K562 (cell line): Measurements from ENCODE around the gene ELMO3. TPM values are rescaled to one million over a fixed set of nuclear protein-coding genes. Genes with fewer than 3 reads are reported as not detected.
A peak's percentile ranks its signal among the peaks of the same experiment; 100 is the strongest.

Experiments used
- DDX20 ChIP-seq: fragments of 450-650 bp; IDR thresholded peaks from 2 replicates; pipeline ENCODE4 v1.6.1; 2016; ENCODE audit warnings: missing genetic modification characterization, low read depth, mild to moderate bottlenecking, missing compliant biosample characterization, moderate library complexity
- MCM2 ChIP-seq: fragments of 450-650 bp; IDR thresholded peaks from 2 replicates; pipeline ENCODE4 v1.6.1; 2017; ENCODE audit warnings: low read depth, mild to moderate bottlenecking
- RBFOX2 ChIP-seq: fragments of 200-400 bp; formaldehyde crosslinking; IDR thresholded peaks from 2 replicates; pipeline ENCODE4 v1.6.1; 2017; ENCODE audit warnings: low read depth, mild to moderate bottlenecking, low read length, moderate library complexity
- RBM22 ChIP-seq: fragments of 200-400 bp; formaldehyde crosslinking; IDR thresholded peaks from 2 replicates; pipeline ENCODE4 v1.6.1; 2018; ENCODE audit warnings: low read length, low read depth; ENCODE audit not compliant: poor library complexity, severe bottlenecking
- ZNF318 ChIP-seq, 2 experiments: fragments of 450-650 bp; IDR thresholded peaks; 2 replicates each; pipeline ENCODE4 v1.6.1; 2016; ENCODE audit warnings: mild to moderate bottlenecking in 2 of 2, borderline replicate concordance in 1 of 2, low read depth in 1 of 2, moderate library complexity in 1 of 2
- polyA plus RNA-seq, 8 experiments: library from polyadenylated mRNA; depleted of rRNA in 4 of 8; stranded (reverse) in 5 of 8; unstranded in 3 of 8; fragments of >200 nt; fragmentation: Nextera tagmentation in 2 of 8; fragmentation: Illumina TruSeq in 1 of 8; extraction: Ambion mirVana in 2 of 8; extraction: Trizol in 1 of 8; gene quantifications; 2 replicates each; pipeline versions ENCODE4 v1.2.1 to v1.2.3, GENCODE V29; 2011 to 2014; ENCODE audit warnings: inconsistent platforms in 1 of 8, missing spikeins in 1 of 8
- total RNA-seq, 7 experiments: library from RNA; depleted of rRNA in 6 of 7; stranded (reverse); fragments of >200 nt in 6 of 7; fragmentation: Illumina TruSeq in 2 of 7; extraction: Trizol in 2 of 7; gene quantifications; 2 replicates each; pipeline versions ENCODE4 v1.2.1 to v1.2.3, GENCODE V29; 2011 to 2021; ENCODE audit warnings: low replicate concordance in 1 of 7
- TF ChIP-seq, protein P1 (sequence below): fragments of 450-650 bp; IDR thresholded peaks from 2 replicates; pipeline ENCODE4 v1.7.1; 2018; ENCODE audit warnings: mild to moderate bottlenecking, low read depth; ENCODE audit not compliant: partially characterized antibody
- TF ChIP-seq, protein P2 (sequence below): fragments of 450-650 bp; formaldehyde crosslinking; IDR thresholded peaks from 2 replicates; pipeline ENCODE4 v1.4.0; 2020; ENCODE audit warnings: mild to moderate bottlenecking
- TF ChIP-seq, protein P3 (sequence below): fragments of 200-800 bp; sonication (Bioruptor generic); IDR thresholded peaks from 2 replicates; pipeline ENCODE4 v1.6.1; 2016; ENCODE audit warnings: missing genetic modification characterization, missing compliant biosample characterization

ELMO3 gene
- total and polyA plus RNA-seq, 9 of the 15 experiments (the other 6 are each of a cell fraction or from before 2014, with no cell fraction given) = 0.04 to 5.1 (median 1.5) TPM

DNA sequence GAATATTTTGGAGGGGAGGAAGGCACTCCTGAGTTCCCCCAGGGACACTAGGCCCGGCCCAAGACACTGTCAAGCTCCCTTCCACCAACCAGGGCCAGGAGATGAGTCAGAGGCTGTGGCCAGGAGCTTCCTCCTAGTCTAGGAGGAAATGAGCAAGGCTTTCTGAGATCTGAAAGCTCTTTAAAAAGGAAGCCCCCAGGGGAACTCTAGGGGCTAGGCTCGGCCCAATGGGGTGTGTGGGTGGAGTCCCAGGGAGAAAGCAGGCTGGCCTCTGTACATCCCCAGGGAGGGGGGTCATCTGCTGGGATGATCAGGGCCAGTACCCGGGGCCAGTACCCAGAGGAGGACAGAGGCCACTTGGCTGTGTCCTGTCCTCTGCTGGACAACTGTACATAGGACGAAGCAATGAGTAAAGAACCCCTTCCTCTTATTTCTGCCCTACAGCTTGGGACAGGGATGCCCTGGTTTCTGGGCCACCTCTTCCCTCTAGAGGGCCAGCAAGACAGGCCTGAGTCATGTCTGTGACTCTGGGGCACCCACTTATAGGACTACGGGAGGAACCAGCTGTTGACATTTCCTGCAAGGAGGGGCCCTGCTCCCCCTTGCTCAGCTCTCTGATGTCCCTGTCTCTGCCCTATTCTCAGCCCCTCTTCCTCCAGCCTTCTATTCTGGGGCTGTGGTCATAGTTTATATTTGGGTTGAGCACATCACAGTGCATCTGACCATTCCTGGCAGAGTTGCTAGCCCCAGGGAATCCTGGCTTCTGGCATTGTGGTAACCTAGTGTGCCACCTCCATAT, 45.7 kb downstream of the ELMO3 start (continued):
- TF ChIP-seq, protein P1, sequence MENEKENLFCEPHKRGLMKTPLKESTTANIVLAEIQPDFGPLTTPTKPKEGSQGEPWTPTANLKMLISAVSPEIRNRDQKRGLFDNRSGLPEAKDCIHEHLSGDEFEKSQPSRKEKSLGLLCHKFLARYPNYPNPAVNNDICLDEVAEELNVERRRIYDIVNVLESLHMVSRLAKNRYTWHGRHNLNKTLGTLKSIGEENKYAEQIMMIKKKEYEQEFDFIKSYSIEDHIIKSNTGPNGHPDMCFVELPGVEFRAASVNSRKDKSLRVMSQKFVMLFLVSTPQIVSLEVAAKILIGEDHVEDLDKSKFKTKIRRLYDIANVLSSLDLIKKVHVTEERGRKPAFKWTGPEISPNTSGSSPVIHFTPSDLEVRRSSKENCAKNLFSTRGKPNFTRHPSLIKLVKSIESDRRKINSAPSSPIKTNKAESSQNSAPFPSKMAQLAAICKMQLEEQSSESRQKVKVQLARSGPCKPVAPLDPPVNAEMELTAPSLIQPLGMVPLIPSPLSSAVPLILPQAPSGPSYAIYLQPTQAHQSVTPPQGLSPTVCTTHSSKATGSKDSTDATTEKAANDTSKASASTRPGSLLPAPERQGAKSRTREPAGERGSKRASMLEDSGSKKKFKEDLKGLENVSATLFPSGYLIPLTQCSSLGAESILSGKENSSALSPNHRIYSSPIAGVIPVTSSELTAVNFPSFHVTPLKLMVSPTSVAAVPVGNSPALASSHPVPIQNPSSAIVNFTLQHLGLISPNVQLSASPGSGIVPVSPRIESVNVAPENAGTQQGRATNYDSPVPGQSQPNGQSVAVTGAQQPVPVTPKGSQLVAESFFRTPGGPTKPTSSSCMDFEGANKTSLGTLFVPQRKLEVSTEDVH = no peak
- TF ChIP-seq, protein P2, sequence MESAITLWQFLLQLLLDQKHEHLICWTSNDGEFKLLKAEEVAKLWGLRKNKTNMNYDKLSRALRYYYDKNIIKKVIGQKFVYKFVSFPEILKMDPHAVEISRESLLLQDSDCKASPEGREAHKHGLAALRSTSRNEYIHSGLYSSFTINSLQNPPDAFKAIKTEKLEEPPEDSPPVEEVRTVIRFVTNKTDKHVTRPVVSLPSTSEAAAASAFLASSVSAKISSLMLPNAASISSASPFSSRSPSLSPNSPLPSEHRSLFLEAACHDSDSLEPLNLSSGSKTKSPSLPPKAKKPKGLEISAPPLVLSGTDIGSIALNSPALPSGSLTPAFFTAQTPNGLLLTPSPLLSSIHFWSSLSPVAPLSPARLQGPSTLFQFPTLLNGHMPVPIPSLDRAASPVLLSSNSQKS = no peak
- TF ChIP-seq, protein P3, sequence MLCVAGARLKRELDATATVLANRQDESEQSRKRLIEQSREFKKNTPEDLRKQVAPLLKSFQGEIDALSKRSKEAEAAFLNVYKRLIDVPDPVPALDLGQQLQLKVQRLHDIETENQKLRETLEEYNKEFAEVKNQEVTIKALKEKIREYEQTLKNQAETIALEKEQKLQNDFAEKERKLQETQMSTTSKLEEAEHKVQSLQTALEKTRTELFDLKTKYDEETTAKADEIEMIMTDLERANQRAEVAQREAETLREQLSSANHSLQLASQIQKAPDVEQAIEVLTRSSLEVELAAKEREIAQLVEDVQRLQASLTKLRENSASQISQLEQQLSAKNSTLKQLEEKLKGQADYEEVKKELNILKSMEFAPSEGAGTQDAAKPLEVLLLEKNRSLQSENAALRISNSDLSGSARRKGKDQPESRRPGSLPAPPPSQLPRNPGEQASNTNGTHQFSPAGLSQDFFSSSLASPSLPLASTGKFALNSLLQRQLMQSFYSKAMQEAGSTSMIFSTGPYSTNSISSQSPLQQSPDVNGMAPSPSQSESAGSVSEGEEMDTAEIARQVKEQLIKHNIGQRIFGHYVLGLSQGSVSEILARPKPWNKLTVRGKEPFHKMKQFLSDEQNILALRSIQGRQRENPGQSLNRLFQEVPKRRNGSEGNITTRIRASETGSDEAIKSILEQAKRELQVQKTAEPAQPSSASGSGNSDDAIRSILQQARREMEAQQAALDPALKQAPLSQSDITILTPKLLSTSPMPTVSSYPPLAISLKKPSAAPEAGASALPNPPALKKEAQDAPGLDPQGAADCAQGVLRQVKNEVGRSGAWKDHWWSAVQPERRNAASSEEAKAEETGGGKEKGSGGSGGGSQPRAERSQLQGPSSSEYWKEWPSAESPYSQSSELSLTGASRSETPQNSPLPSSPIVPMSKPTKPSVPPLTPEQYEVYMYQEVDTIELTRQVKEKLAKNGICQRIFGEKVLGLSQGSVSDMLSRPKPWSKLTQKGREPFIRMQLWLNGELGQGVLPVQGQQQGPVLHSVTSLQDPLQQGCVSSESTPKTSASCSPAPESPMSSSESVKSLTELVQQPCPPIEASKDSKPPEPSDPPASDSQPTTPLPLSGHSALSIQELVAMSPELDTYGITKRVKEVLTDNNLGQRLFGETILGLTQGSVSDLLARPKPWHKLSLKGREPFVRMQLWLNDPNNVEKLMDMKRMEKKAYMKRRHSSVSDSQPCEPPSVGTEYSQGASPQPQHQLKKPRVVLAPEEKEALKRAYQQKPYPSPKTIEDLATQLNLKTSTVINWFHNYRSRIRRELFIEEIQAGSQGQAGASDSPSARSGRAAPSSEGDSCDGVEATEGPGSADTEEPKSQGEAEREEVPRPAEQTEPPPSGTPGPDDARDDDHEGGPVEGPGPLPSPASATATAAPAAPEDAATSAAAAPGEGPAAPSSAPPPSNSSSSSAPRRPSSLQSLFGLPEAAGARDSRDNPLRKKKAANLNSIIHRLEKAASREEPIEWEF (CRISPR knock-in tag) = no peak
- TF ChIP-seq RBFOX2 (peak; percentile 36), ZNF318 (IDR thresholded peaks at IDR 0.05; ENCODE audit: borderline replicate concordance in 1 of 2, low read depth in 1 of 2) (no peak), MCM2 (no peak), DDX20 (no peak), RBM22 (no peak)
